ENCODE measurements around the gene UNC5A.

Gene UNC5A

GRCh38 chr5:176817369-176817840 is 7.0 kb downstream of the UNC5A start:
- no peak overlapping the region for H4K91ac ChIP-seq (ENCODE audit: low read length)
- no peak overlapping the region for H4K8ac ChIP-seq (ENCODE audit: low read length)
- no peak for DNase-seq
- H3K18ac ChIP-seq (ENCODE audit: low read depth in 1 of 2, low read length in 2 of 2) = no peak overlapping the region
- no peak overlapping the region for H2BK15ac ChIP-seq (ENCODE audit: low read depth, poor library complexity, severe bottlenecking)
- H3K4me2 ChIP-seq (ENCODE audit: low read length, poor library complexity, severe bottlenecking) = peak overlapping the region; percentile 83
- peaks cover 36% of the 10 kb centered on the region for H3K4me1 ChIP-seq (ENCODE audit: control insufficient read depth, insufficient read depth, low read depth, low read length)
- H3K4me3 ChIP-seq (ENCODE audit: insufficient read depth in 1 of 2, low read depth in 1 of 2, low read length in 2 of 2) = peak overlapping the region in 1 of 2 experiments; percentile 60
- no peak overlapping the region for H2BK12ac ChIP-seq (ENCODE audit: low read length in 2 of 2)
- H2AFZ ChIP-seq (ENCODE audit: low read depth, low read length) = no peak overlapping the region
- H2BK5ac ChIP-seq (ENCODE audit: low read depth, low read length, poor library complexity, severe bottlenecking) = no peak overlapping the region
- H2AK5ac ChIP-seq (ENCODE audit: low read length, severe bottlenecking) = no peak overlapping the region
- H3K79me1 ChIP-seq (replicated peaks; ENCODE audit: low read length, poor library complexity, severe bottlenecking) = peaks cover 26% of the 10 kb centered on the region
- peaks cover 5% of the 10 kb centered on the region for H3K9me3 ChIP-seq (ENCODE audit: control insufficient read depth, low read length)
- WGBS = 0% methylated on average over 16 of the region's 42 CpGs
- no peak overlapping the region for H3K27ac ChIP-seq (ENCODE audit: low read length, poor library complexity, severe bottlenecking)
- peaks cover 0 to 4% of the 10 kb centered on the region in 2 experiments for H3K36me3 ChIP-seq (ENCODE audit: control insufficient read depth in 1 of 2, insufficient read depth in 2 of 2, low read depth in 1 of 2, low read length in 2 of 2)
- no peak overlapping the region for H3K4ac ChIP-seq (ENCODE audit: low read depth in 1 of 2, low read length in 2 of 2)
- no peak overlapping the region for H2BK120ac ChIP-seq (ENCODE audit: low read depth, low read length)
- H3K27me3 ChIP-seq (ENCODE audit: control insufficient read depth in 1 of 2, insufficient read depth in 1 of 2, low read length in 2 of 2) = peaks cover 0 to 90% of the 10 kb centered on the region in 2 experiments
- H3K23ac ChIP-seq (ENCODE audit: low read length in 2 of 2) = no peak overlapping the region
- no peak overlapping the region for H3K9ac ChIP-seq (ENCODE audit: low read length)
- no peak overlapping the region for H3K14ac ChIP-seq (ENCODE audit: low read length in 2 of 2)

- Histone ChIP-seq H2BK12ac (ENCODE audit: low read length in 2 of 2) (no peak overlapping the region), H3K27ac (ENCODE audit: low read length, poor library complexity, severe bottlenecking) (no peak overlapping the region), H3K4me1 (ENCODE audit: control insufficient read depth, insufficient read depth, low read depth, low read length) (peaks cover 36% of the 10 kb centered on the region), H2BK15ac (ENCODE audit: low read depth, poor library complexity, severe bottlenecking) (no peak overlapping the region), H2BK5ac (ENCODE audit: low read depth, low read length, poor library complexity, severe bottlenecking) (no peak overlapping the region), H3K18ac (ENCODE audit: low read depth in 1 of 2, low read length in 2 of 2) (no peak overlapping the region), H3K4me2 (ENCODE audit: low read length, poor library complexity, severe bottlenecking) (peak overlapping the region; percentile 83), H3K14ac (ENCODE audit: low read length in 2 of 2) (no peak overlapping the region), H3K4ac (ENCODE audit: low read depth in 1 of 2, low read length in 2 of 2) (no peak overlapping the region), H3K23ac (ENCODE audit: low read length in 2 of 2) (no peak overlapping the region), H4K8ac (ENCODE audit: low read length) (no peak overlapping the region), H3K4me3 (ENCODE audit: insufficient read depth in 1 of 2, low read depth in 1 of 2, low read length in 2 of 2) (peak overlapping the region; percentile 59 to 60), H2AK5ac (ENCODE audit: low read length, severe bottlenecking) (no peak overlapping the region), H4K91ac (ENCODE audit: low read length) (no peak overlapping the region), H2BK120ac (ENCODE audit: low read depth, low read length) (no peak overlapping the region), H3K9me3 (ENCODE audit: control insufficient read depth, low read length) (peaks cover 5% of the 10 kb centered on the region), H3K9ac (ENCODE audit: low read length) (no peak overlapping the region), H2AFZ (ENCODE audit: low read depth, low read length) (no peak overlapping the region), H3K79me1 (replicated peaks; ENCODE audit: low read length, poor library complexity, severe bottlenecking) (peaks cover 24% of the 10 kb centered on the region), H3K36me3 (ENCODE audit: control insufficient read depth in 1 of 2, insufficient read depth in 2 of 2, low read depth in 1 of 2, low read length in 2 of 2) (peaks cover 0 to 4% of the 10 kb centered on the region in 2 experiments), H3K27me3 (ENCODE audit: control insufficient read depth in 1 of 2, insufficient read depth in 1 of 2, low read length in 2 of 2) (peaks cover 0 to 90% of the 10 kb centered on the region in 2 experiments)
- WGBS = 2% methylated on average over 45 of the region's 55 CpGs
- DNase-seq = peak; percentile 26
These were observed 7.5 kb downstream of the UNC5A start for GRCh38 chr5:176817841-176818377.

- Histone ChIP-seq H3K79me1 (replicated peaks; ENCODE audit: low read length, poor library complexity, severe bottlenecking) (peaks cover 26% of the 10 kb centered on the region), H4K91ac (ENCODE audit: low read length) (no peak overlapping the region), H3K36me3 (ENCODE audit: control insufficient read depth in 1 of 2, insufficient read depth in 2 of 2, low read depth in 1 of 2, low read length in 2 of 2) (peaks cover 0 to 2% of the 10 kb centered on the region in 2 experiments), H4K8ac (ENCODE audit: low read length) (no peak overlapping the region), H2BK12ac (ENCODE audit: low read length in 2 of 2) (no peak overlapping the region), H3K27ac (ENCODE audit: low read length, poor library complexity, severe bottlenecking) (no peak overlapping the region), H2BK15ac (ENCODE audit: low read depth, poor library complexity, severe bottlenecking) (no peak overlapping the region), H3K18ac (ENCODE audit: low read depth in 1 of 2, low read length in 2 of 2) (no peak overlapping the region), H3K14ac (ENCODE audit: low read length in 2 of 2) (no peak overlapping the region), H2BK5ac (ENCODE audit: low read depth, low read length, poor library complexity, severe bottlenecking) (peak overlapping the region; percentile 49), H2AK5ac (ENCODE audit: low read length, severe bottlenecking) (no peak overlapping the region), H2BK120ac (ENCODE audit: low read depth, low read length) (no peak overlapping the region), H3K27me3 (ENCODE audit: control insufficient read depth in 1 of 2, insufficient read depth in 1 of 2, low read length in 2 of 2) (peaks cover 0 to 90% of the 10 kb centered on the region in 2 experiments), H3K4me1 (ENCODE audit: control insufficient read depth, insufficient read depth, low read depth, low read length) (peaks cover 34% of the 10 kb centered on the region), H2AFZ (ENCODE audit: low read depth, low read length) (no peak overlapping the region), H3K9ac (ENCODE audit: low read length) (no peak overlapping the region), H3K4me2 (ENCODE audit: low read length, poor library complexity, severe bottlenecking) (peak overlapping the region; percentile 83), H3K4me3 (ENCODE audit: insufficient read depth in 1 of 2, low read depth in 1 of 2, low read length in 2 of 2) (peak overlapping the region; percentile 59 to 60), H3K23ac (ENCODE audit: low read length in 2 of 2) (no peak overlapping the region), H3K9me3 (ENCODE audit: control insufficient read depth, low read length) (peaks cover 5% of the 10 kb centered on the region), H3K4ac (ENCODE audit: low read depth in 1 of 2, low read length in 2 of 2) (no peak overlapping the region)
- no peak for DNase-seq
- WGBS = 66% methylated on average over 10 of the region's 12 CpGs
These were observed 8.2 kb downstream of the UNC5A start for GRCh38 chr5:176818391-176819098.

GRCh38 chr5:176819476-176819875 is 9.1 kb downstream of the UNC5A start:
- Histone ChIP-seq H3K9me3 (ENCODE audit: control insufficient read depth, low read length) (peaks cover 5% of the 10 kb centered on the region), H3K23ac (ENCODE audit: low read length in 2 of 2) (no peak overlapping the region), H3K9ac (ENCODE audit: low read length) (no peak overlapping the region), H2BK5ac (ENCODE audit: low read depth, low read length, poor library complexity, severe bottlenecking) (no peak overlapping the region), H3K14ac (ENCODE audit: low read length in 2 of 2) (no peak overlapping the region), H3K4me3 (ENCODE audit: insufficient read depth in 1 of 2, low read depth in 1 of 2, low read length in 2 of 2) (no peak overlapping the region), H2AFZ (ENCODE audit: low read depth, low read length) (no peak overlapping the region), H3K18ac (ENCODE audit: low read depth in 1 of 2, low read length in 2 of 2) (no peak overlapping the region), H3K27me3 (ENCODE audit: control insufficient read depth in 1 of 2, insufficient read depth in 1 of 2, low read length in 2 of 2) (peaks cover 0 to 89% of the 10 kb centered on the region in 2 experiments), H3K36me3 (ENCODE audit: control insufficient read depth in 1 of 2, insufficient read depth in 2 of 2, low read depth in 1 of 2, low read length in 2 of 2) (no peaks in the 10 kb centered on the region), H3K79me1 (replicated peaks; ENCODE audit: low read length, poor library complexity, severe bottlenecking) (peaks cover 25% of the 10 kb centered on the region), H3K27ac (ENCODE audit: low read length, poor library complexity, severe bottlenecking) (no peak overlapping the region), H2BK12ac (ENCODE audit: low read length in 2 of 2) (no peak overlapping the region), H3K4me1 (ENCODE audit: control insufficient read depth, insufficient read depth, low read depth, low read length) (peaks cover 35% of the 10 kb centered on the region), H4K91ac (ENCODE audit: low read length) (no peak overlapping the region), H2AK5ac (ENCODE audit: low read length, severe bottlenecking) (peak overlapping the region; percentile 2), H3K4ac (ENCODE audit: low read depth in 1 of 2, low read length in 2 of 2) (no peak overlapping the region), H3K4me2 (ENCODE audit: low read length, poor library complexity, severe bottlenecking) (no peak overlapping the region), H2BK15ac (ENCODE audit: low read depth, poor library complexity, severe bottlenecking) (no peak overlapping the region), H2BK120ac (ENCODE audit: low read depth, low read length) (no peak overlapping the region), H4K8ac (ENCODE audit: low read length) (no peak overlapping the region)
- WGBS = 86% methylated on average over 5 of the region's 5 CpGs
- no peak for DNase-seq

Measured in mesenchymal stem cell (in vitro differentiated cells and primary cell).